Epidermal melanocyte (primary cell): ENCODE data around the gene ARFGEF2.
"Not testable (repeated sequence)": the region's sequence is repeated elsewhere in the genome, so short reads cannot be mapped to it uniquely, and the experiment has no call there.

Experiments
- DNase-seq: peaks from one replicate; pipeline ENCODE4 v3.0.0; 2011; ENCODE audit warnings: low spot score; ENCODE audit not compliant: insufficient read length

ARFGEF2 gene

GRCh38 chr20:49054056-49054643 lies 132.6 kb downstream of the ARFGEF2 start:
- no peak for DNase-seq

- DNase-seq = no peak
These were observed 141.8 kb downstream of the ARFGEF2 start for GRCh38 chr20:49063279-49063678.

GRCh38 chr20:49074521-49074920 lies 153.0 kb downstream of the ARFGEF2 start:
- DNase-seq = no peak

GRCh38 chr20:49078310-49078709 lies 156.8 kb downstream of the ARFGEF2 start:
- DNase-seq = no peak

- not testable (repeated sequence) for DNase-seq
These were observed 160.8 kb downstream of the ARFGEF2 start for GRCh38 chr20:49082295-49082694.
